HCEC 1CT (cell line): ENCODE measurements around the gene LRRC47.

ENCODE experiments used
- DNase-seq: peaks from one replicate; pipeline ENCODE4 v3.0.0-alpha.2; 2017

LRRC47 gene

GRCh38 chr1:3796215-3797061 lies at the start of gene LRRC47:
TSS of gene LRRC47 (minus strand) at chr1:3796498. CDS start at chr1:3796476, 22 bp downstream.
- DNase-seq, result peak; percentile 91

GRCh38 chr1:3842912-3843311 lies 46.6 kb upstream of the LRRC47 start:
- no peak for DNase-seq

- DNase-seq, result no peak
Measured at GRCh38 chr1:3841491-3841890, 45.2 kb upstream of the LRRC47 start.

- no peak for DNase-seq
Measured at GRCh38 chr1:3838788-3839187, 42.5 kb upstream of the LRRC47 start.

- DNase-seq, result no peak
Measured at GRCh38 chr1:3837685-3838084, 41.4 kb upstream of the LRRC47 start.

- DNase-seq, result no peak
Measured at GRCh38 chr1:3837200-3837599, 40.9 kb upstream of the LRRC47 start.

GRCh38 chr1:3836421-3836820 lies 40.1 kb upstream of the LRRC47 start:
- no peak for DNase-seq

GRCh38 chr1:3834701-3835100 lies 38.4 kb upstream of the LRRC47 start:
- no peak for DNase-seq

GRCh38 chr1:3831689-3832088 lies 35.4 kb upstream of the LRRC47 start:
- DNase-seq, result no peak

GRCh38 chr1:3828391-3828790 lies 32.1 kb upstream of the LRRC47 start:
- DNase-seq, result no peak

- DNase-seq, result no peak
Measured at GRCh38 chr1:3827813-3828307, 31.6 kb upstream of the LRRC47 start.

- DNase-seq, result no peak
Measured at GRCh38 chr1:3825356-3825755, 29.1 kb upstream of the LRRC47 start.

- no peak for DNase-seq
Measured at GRCh38 chr1:3824650-3825049, 28.4 kb upstream of the LRRC47 start.

GRCh38 chr1:3822421-3822820 lies 26.1 kb upstream of the LRRC47 start:
- no peak for DNase-seq

GRCh38 chr1:3821908-3822307 lies 25.6 kb upstream of the LRRC47 start:
- no peak for DNase-seq

- DNase-seq, result no peak
Measured at GRCh38 chr1:3821447-3821846, 25.1 kb upstream of the LRRC47 start.

- no peak for DNase-seq
Measured at GRCh38 chr1:3821004-3821403, 24.7 kb upstream of the LRRC47 start.

- DNase-seq, result no peak
Measured at GRCh38 chr1:3820316-3820715, 24.0 kb upstream of the LRRC47 start.

- no peak for DNase-seq
Measured at GRCh38 chr1:3819771-3820200, 23.5 kb upstream of the LRRC47 start.

GRCh38 chr1:3817821-3818597 lies 21.7 kb upstream of the LRRC47 start:
- DNase-seq, result no peak

GRCh38 chr1:3817138-3817740 lies 20.9 kb upstream of the LRRC47 start:
- no peak for DNase-seq

GRCh38 chr1:3816331-3817137 lies 20.2 kb upstream of the LRRC47 start:
- no peak for DNase-seq
